ENCODE measurements around the gene STAT5B. TPM values are rescaled to one million over a fixed set of nuclear protein-coding genes. Genes with fewer than 3 reads are reported as not detected.

STAT5B gene
- total and polyA plus RNA-seq, 9 of the 15 experiments (the other 6 are each of a cell fraction or from before 2014, with no cell fraction given): 20.8 to 176 (median 92.4) TPM

- TF ChIP-seq, protein P1, sequence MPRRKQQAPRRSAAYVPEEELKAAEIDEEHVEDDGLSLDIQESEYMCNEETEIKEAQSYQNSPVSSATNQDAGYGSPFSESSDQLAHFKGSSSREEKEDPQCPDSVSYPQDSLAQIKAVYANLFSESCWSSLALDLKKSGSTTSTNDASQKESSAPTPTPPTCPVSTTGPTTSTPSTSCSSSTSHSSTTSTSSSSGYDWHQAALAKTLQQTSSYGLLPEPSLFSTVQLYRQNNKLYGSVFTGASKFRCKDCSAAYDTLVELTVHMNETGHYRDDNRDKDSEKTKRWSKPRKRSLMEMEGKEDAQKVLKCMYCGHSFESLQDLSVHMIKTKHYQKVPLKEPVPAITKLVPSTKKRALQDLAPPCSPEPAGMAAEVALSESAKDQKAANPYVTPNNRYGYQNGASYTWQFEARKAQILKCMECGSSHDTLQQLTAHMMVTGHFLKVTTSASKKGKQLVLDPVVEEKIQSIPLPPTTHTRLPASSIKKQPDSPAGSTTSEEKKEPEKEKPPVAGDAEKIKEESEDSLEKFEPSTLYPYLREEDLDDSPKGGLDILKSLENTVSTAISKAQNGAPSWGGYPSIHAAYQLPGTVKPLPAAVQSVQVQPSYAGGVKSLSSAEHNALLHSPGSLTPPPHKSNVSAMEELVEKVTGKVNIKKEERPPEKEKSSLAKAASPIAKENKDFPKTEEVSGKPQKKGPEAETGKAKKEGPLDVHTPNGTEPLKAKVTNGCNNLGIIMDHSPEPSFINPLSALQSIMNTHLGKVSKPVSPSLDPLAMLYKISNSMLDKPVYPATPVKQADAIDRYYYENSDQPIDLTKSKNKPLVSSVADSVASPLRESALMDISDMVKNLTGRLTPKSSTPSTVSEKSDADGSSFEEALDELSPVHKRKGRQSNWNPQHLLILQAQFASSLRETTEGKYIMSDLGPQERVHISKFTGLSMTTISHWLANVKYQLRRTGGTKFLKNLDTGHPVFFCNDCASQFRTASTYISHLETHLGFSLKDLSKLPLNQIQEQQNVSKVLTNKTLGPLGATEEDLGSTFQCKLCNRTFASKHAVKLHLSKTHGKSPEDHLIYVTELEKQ (CRISPR knock-in tag; IDR thresholded peaks at IDR 0.05): no peak
- TF ChIP-seq SMAD4 (CRISPR knock-in tag; conservative IDR thresholded peaks at IDR 0.05): peak; percentile 87
- TF ChIP-seq CHD1 (IDR thresholded peaks at IDR 0.05; ENCODE audit: low read length): peak; percentile 51
These were observed 92.2 kb downstream of the STAT5B start (continued) for GRCh38 chr17:42183741-42184711.

All from K562 (cell line).